ENCODE results near the gene TIGD3. TPM values are rescaled to one million over a fixed set of nuclear protein-coding genes. Genes with fewer than 3 reads are reported as not detected.

TIGD3 gene
- total and polyA plus RNA-seq, 2 donors (not counting 3 experiments of a cell fraction or from before 2014, with no cell fraction given), result 0.18 to 0.27 TPM

DNA sequence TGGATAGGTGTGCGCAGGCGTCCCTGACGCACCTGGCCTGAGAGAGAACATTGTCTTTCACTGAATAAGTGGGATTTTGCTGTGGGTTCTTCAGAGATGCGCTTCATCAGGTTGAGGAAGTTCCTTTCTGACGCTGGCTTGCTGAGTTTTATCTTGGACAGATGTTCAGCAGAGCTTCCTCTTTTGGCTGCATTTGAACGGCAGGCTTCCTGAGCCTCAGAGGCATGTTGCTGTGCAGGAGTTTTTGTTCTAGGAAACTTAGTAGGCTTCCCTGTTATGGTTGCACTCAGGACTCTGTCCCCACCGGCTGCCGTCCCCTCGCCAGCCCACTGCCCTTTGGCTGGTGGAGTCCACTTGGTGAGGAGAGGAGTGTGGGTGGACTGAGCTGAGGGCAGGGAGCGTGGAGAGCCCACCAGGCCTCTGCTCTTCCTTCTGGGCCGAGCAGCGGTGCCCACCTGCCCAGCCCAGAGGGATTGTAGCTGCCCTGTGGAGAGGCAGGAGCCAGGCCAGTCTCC lies 49.1 kb downstream of the TIGD3 start:
- DNase-seq (ENCODE audit: low read depth, low spot score) (no peak), FAIRE-seq (no peak)
- Histone ChIP-seq H3K4me3 (replicated peaks in 1 of 3; ENCODE audit: insufficient read depth in 1 of 3, low read depth in 1 of 3, low read length in 3 of 3) (no peak overlapping the region), H3K36me3 (ENCODE audit: control insufficient read depth in 2 of 2, extremely low read depth in 1 of 2, insufficient read depth in 2 of 2, low read length in 2 of 2) (peaks cover 11 to 43% of the 10 kb centered on the region in 2 experiments), H3K4me1 (ENCODE audit: control insufficient read depth, extremely low read depth, insufficient read depth, low read length) (no peaks in the 10 kb centered on the region), H3K9me1 (replicated peaks; ENCODE audit: control insufficient read depth, extremely low read depth, insufficient read depth, low read length) (no peaks in the 10 kb centered on the region), H3K27me3 (ENCODE audit: control insufficient read depth in 2 of 2, insufficient read depth in 2 of 2, low read length in 2 of 2) (no peaks in the 10 kb centered on the region), H3K27ac (ENCODE audit: insufficient read depth, low read depth, low read length) (no peak overlapping the region), H4K20me1 (replicated peaks; ENCODE audit: control insufficient read depth, extremely low read depth, insufficient read depth, low read length) (no peaks in the 10 kb centered on the region), H3K4me2 (ENCODE audit: insufficient read depth, low read length) (no peak overlapping the region), H3K79me2 (ENCODE audit: control insufficient read depth, insufficient read depth, low read length) (no peaks in the 10 kb centered on the region), H3K9me3 (replicated peaks; ENCODE audit: control insufficient read depth, insufficient read depth, low read length) (no peaks in the 10 kb centered on the region), H2AFZ (ENCODE audit: low read depth, low read length) (no peak overlapping the region), H3K9ac (replicated peaks; ENCODE audit: extremely low read depth, insufficient read depth, low read length) (no peak overlapping the region)
- no TSS peak for BruUV-seq (replicated peaks)
- ChIA-PET POLR2A (no interaction called here), CTCF (interaction anchor here (0.9 to 1.1 kb wide), 3 partner anchors 16 to 107 kb away, joined by 3 to 4 read pairs (median 3); no protein-coding TSS in a partner anchor)
- dilution Hi-C loops (cut with MboI; ENCODE audit: extremely low pct_ligation_motif_present, low sequenced_read_pairs), result no loop called here
- TF ChIP-seq FOS (IDR thresholded peaks at IDR 0.05; ENCODE audit: borderline replicate concordance, insufficient read depth, low read length) (no peak), POLR2AphosphoS5 (IDR thresholded peaks at IDR 0.05; ENCODE audit: insufficient read depth, low read depth, low read length) (no peak), MYC (IDR thresholded peaks at IDR 0.05; ENCODE audit: low read depth, low read length) (no peak), EZH2 (IDR thresholded peaks at IDR 0.05; ENCODE audit: borderline replicate concordance, low read depth, low read length, severe bottlenecking) (no peak), MAX (IDR thresholded peaks at IDR 0.05; ENCODE audit: insufficient read depth, insufficient read length) (no peak), GATA2 (IDR thresholded peaks at IDR 0.05; ENCODE audit: insufficient read depth, insufficient read length, low read depth, low read length) (no peak), POLR2A (IDR thresholded peaks at IDR 0.05; ENCODE audit: low read depth, low read length) (no peak), JUN (IDR thresholded peaks at IDR 0.05; ENCODE audit: borderline replicate concordance, insufficient read depth, insufficient read length, low read depth) (no peak)
- TF ChIP-seq, protein P1, sequence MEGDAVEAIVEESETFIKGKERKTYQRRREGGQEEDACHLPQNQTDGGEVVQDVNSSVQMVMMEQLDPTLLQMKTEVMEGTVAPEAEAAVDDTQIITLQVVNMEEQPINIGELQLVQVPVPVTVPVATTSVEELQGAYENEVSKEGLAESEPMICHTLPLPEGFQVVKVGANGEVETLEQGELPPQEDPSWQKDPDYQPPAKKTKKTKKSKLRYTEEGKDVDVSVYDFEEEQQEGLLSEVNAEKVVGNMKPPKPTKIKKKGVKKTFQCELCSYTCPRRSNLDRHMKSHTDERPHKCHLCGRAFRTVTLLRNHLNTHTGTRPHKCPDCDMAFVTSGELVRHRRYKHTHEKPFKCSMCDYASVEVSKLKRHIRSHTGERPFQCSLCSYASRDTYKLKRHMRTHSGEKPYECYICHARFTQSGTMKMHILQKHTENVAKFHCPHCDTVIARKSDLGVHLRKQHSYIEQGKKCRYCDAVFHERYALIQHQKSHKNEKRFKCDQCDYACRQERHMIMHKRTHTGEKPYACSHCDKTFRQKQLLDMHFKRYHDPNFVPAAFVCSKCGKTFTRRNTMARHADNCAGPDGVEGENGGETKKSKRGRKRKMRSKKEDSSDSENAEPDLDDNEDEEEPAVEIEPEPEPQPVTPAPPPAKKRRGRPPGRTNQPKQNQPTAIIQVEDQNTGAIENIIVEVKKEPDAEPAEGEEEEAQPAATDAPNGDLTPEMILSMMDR (IDR thresholded peaks at IDR 0.05; ENCODE audit: extremely low read depth in 1 of 2, insufficient read depth in 1 of 2, low read depth in 1 of 2, low read length in 2 of 2), result no peak
- intact Hi-C loops (cut with micrococcal nuclease), result no loop called here

Data from endothelial cell of umbilical vein (primary cell).